Suprapubic skin (tissue), 4 donors: ENCODE data around the gene MOAP1. TPM values are rescaled to one million over a fixed set of nuclear protein-coding genes. Genes with fewer than 3 reads are reported as not detected.
A peak's percentile ranks its signal among the peaks of the same experiment; 100 is the strongest.

Experiments
- DNase-seq, 2 donors: peaks; one replicate each; pipeline ENCODE4 v3.0.0-alpha.2; 2019; ENCODE audit warnings: low spot score in 2 of 2
- H3K27ac ChIP-seq: fragments of 200-600 bp; sonication (generic); one replicate; pipeline ENCODE4 v1.5.1; 2019
- H3K27me3 ChIP-seq: fragments of 200-600 bp; sonication (generic); one replicate; pipeline ENCODE4 v1.5.1; 2019
- H3K36me3 ChIP-seq: fragments of 200-600 bp; sonication (generic); one replicate; pipeline ENCODE4 v1.5.1; 2019
- H3K4me1 ChIP-seq: fragments of 200-600 bp; sonication (generic); one replicate; pipeline ENCODE4 v1.5.1; 2019
- H3K4me3 ChIP-seq: fragments of 200-600 bp; sonication (generic); one replicate; pipeline ENCODE4 v1.5.1; 2019; ENCODE audit warnings: mild to moderate bottlenecking
- H3K9me3 ChIP-seq: fragments of 200-600 bp; sonication (generic); one replicate; pipeline ENCODE4 v1.5.1; 2019
- CTCF ChIP-seq, 2 donors: fragments of 200-600 bp in 1 of 2; fragments of 450-650 bp in 1 of 2; sonication (generic) in 1 of 2; IDR thresholded peaks; one replicate each; pipeline ENCODE4 v1.5.1; 2016 to 2019; ENCODE audit warnings: antibody characterized with exemption in 2 of 2, mild to moderate bottlenecking in 1 of 2, moderate library complexity in 1 of 2
- EP300 ChIP-seq: sonication (generic); formaldehyde crosslinking; IDR thresholded peaks from one replicate; pipeline ENCODE4 v1.6.1; 2017; ENCODE audit warnings: antibody characterized with exemption
- POLR2A ChIP-seq, 2 donors: fragments of 450-650 bp; IDR thresholded peaks; one replicate each; pipeline ENCODE4 v1.6.1; 2017; ENCODE audit warnings: antibody characterized with exemption in 2 of 2, mild to moderate bottlenecking in 2 of 2, moderate library complexity in 2 of 2
- POLR2AphosphoS5 ChIP-seq, 3 donors: sonication (generic); formaldehyde crosslinking; IDR thresholded peaks; one replicate each; pipeline ENCODE4 v1.6.1; 2017; ENCODE audit warnings: antibody characterized with exemption in 3 of 3
- WGBS: methylation state at CpG from one replicate; pipeline ENCODE4 v1.1.5; 2018; 5-methylcytosine and 5-hydroxymethylcytosine counted together
- total RNA-seq, 4 donors: library from RNA; depleted of rRNA; stranded (reverse); fragments of >200 nt; gene quantifications; one replicate each; pipeline ENCODE4 v1.1.0, GENCODE V29; 2016

The MOAP1 gene
- total RNA-seq, 4 donors from 2014 or later = 18.2 to 33.9 (median 24.1) TPM

GRCh38 chr14:93228550-93228949, 43.9 kb upstream of the MOAP1 start:
- no peak overlapping the region for H3K4me3 ChIP-seq
- no peak overlapping the region for H3K27ac ChIP-seq
- no peaks in the 10 kb centered on the region for H3K27me3 ChIP-seq
- 98% methylated on average over 8 of the region's 8 CpGs for WGBS
- DNase-seq = no peak
- peaks cover 54% of the 10 kb centered on the region for H3K36me3 ChIP-seq
- no peaks in the 10 kb centered on the region for H3K9me3 ChIP-seq
- H3K4me1 ChIP-seq = peaks cover 7% of the 10 kb centered on the region
- TF ChIP-seq CTCF (IDR thresholded peaks at IDR 0.05) = no peak
- TF ChIP-seq POLR2A (IDR thresholded peaks at IDR 0.05) = no peak
- TF ChIP-seq EP300 = no peak
- TF ChIP-seq POLR2AphosphoS5 (IDR thresholded peaks at IDR 0.05) = no peak

- WGBS = 96% methylated on average over 20 of the region's 27 CpGs
- Histone ChIP-seq H3K4me3 (no peak overlapping the region), H3K27me3 (no peaks in the 10 kb centered on the region), H3K4me1 (no peaks in the 10 kb centered on the region), H3K9me3 (no peaks in the 10 kb centered on the region), H3K36me3 (peaks cover 92% of the 10 kb centered on the region), H3K27ac (no peak overlapping the region)
- no peak for TF ChIP-seq POLR2AphosphoS5 (IDR thresholded peaks at IDR 0.05)
- no peak for TF ChIP-seq EP300
- no peak for TF ChIP-seq POLR2A (IDR thresholded peaks at IDR 0.05)
- TF ChIP-seq CTCF (IDR thresholded peaks at IDR 0.05) = no peak
- DNase-seq = no peak
Measured at GRCh38 chr14:93223565-93223964, 38.9 kb upstream of the MOAP1 start.

- DNase-seq = no peak
- TF ChIP-seq POLR2AphosphoS5 (IDR thresholded peaks at IDR 0.05) = no peak
- TF ChIP-seq CTCF (IDR thresholded peaks at IDR 0.05) = no peak
- TF ChIP-seq EP300 = no peak
- TF ChIP-seq POLR2A (IDR thresholded peaks at IDR 0.05) = no peak
- no peaks in the 10 kb centered on the region for H3K4me1 ChIP-seq
- H3K27me3 ChIP-seq = no peaks in the 10 kb centered on the region
- H3K27ac ChIP-seq = no peak overlapping the region
- H3K4me3 ChIP-seq = no peak overlapping the region
- no peaks in the 10 kb centered on the region for H3K9me3 ChIP-seq
- H3K36me3 ChIP-seq = peaks cover 91% of the 10 kb centered on the region
Measured at GRCh38 chr14:93220509-93220908, 35.8 kb upstream of the MOAP1 start.

- Histone ChIP-seq H3K27me3 (no peaks in the 10 kb centered on the region), H3K4me1 (no peaks in the 10 kb centered on the region), H3K36me3 (peaks cover 92% of the 10 kb centered on the region), H3K27ac (no peak overlapping the region), H3K9me3 (no peaks in the 10 kb centered on the region), H3K4me3 (no peak overlapping the region)
- 54% methylated on average over 3 of the region's 3 CpGs for WGBS
- no peak for DNase-seq
- TF ChIP-seq CTCF (IDR thresholded peaks at IDR 0.05) (peak in 1 of 2 donors; percentile 52), POLR2A (IDR thresholded peaks at IDR 0.05) (no peak)
Measured at GRCh38 chr14:93219103-93219726, 34.5 kb upstream of the MOAP1 start.

GRCh38 chr14:93214598-93214997, 29.9 kb upstream of the MOAP1 start:
- no peaks in the 10 kb centered on the region for H3K27me3 ChIP-seq
- WGBS = 94% methylated on average over 2 of the region's 2 CpGs
- H3K4me3 ChIP-seq = no peak overlapping the region
- no peak overlapping the region for H3K27ac ChIP-seq
- DNase-seq = no peak
- peaks cover 2% of the 10 kb centered on the region for H3K4me1 ChIP-seq
- TF ChIP-seq CTCF (IDR thresholded peaks at IDR 0.05) = no peak
- no peak for TF ChIP-seq EP300
- no peak for TF ChIP-seq POLR2A (IDR thresholded peaks at IDR 0.05)
- TF ChIP-seq POLR2AphosphoS5 (IDR thresholded peaks at IDR 0.05) = no peak
- peaks cover 79% of the 10 kb centered on the region for H3K36me3 ChIP-seq
- no peaks in the 10 kb centered on the region for H3K9me3 ChIP-seq
